Measurements from ENCODE around the gene CD164L2.

CD164L2 gene

DNA sequence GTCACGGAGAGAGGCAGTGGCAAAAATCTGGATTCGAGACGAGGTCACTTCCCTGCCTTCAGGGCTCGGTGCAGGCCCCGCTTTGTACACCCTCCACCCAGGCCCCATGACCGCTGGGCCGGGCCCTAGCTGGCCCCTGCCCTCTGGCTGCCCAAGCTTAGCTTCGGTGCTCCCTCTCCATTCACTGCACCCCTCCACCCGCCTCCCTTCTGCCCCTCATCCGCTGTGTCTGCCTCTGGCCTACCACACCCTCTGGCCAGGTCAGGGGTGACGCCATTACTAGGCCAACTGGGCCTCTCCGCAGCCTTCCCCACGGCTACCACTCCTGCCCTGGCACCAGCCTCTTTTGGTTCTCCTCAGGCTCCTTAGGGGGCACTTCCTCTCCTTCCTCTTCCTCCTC lies 528 bp upstream of the CD164L2 start:
- 93% methylated on average over 13 of the region's 13 CpGs for WGBS
- DNase-seq, result no peak
- Histone ChIP-seq H3K9ac (ENCODE audit: low read length) (no peak overlapping the region), H3K36me3 (ENCODE audit: control insufficient read depth in 1 of 2, insufficient read depth in 2 of 2, low read depth in 1 of 2, low read length in 2 of 2) (no peaks in the 10 kb centered on the region), H3K4me2 (ENCODE audit: low read length, poor library complexity, severe bottlenecking) (no peak overlapping the region), H2AFZ (ENCODE audit: low read depth, low read length) (no peak overlapping the region), H3K4me1 (ENCODE audit: control insufficient read depth, insufficient read depth, low read depth, low read length) (peaks cover 4% of the 10 kb centered on the region), H2BK120ac (ENCODE audit: low read depth, low read length) (no peak overlapping the region), H3K14ac (ENCODE audit: low read length in 2 of 2) (no peak overlapping the region), H4K91ac (ENCODE audit: low read length) (no peak overlapping the region), H3K79me1 (replicated peaks; ENCODE audit: low read length, poor library complexity, severe bottlenecking) (no peaks in the 10 kb centered on the region), H2AK5ac (ENCODE audit: low read length, severe bottlenecking) (no peak overlapping the region), H3K18ac (ENCODE audit: low read depth in 1 of 2, low read length in 2 of 2) (no peak overlapping the region), H3K9me3 (ENCODE audit: control insufficient read depth, low read length) (no peaks in the 10 kb centered on the region), H3K4ac (ENCODE audit: low read depth in 1 of 2, low read length in 2 of 2) (no peak overlapping the region), H2BK5ac (ENCODE audit: low read depth, low read length, poor library complexity, severe bottlenecking) (no peak overlapping the region), H3K27ac (ENCODE audit: low read length, poor library complexity, severe bottlenecking) (no peak overlapping the region), H3K4me3 (ENCODE audit: insufficient read depth in 1 of 2, low read depth in 1 of 2, low read length in 2 of 2) (no peak overlapping the region), H3K23ac (ENCODE audit: low read length in 2 of 2) (no peak overlapping the region), H4K8ac (ENCODE audit: low read length) (no peak overlapping the region), H3K27me3 (ENCODE audit: control insufficient read depth in 1 of 2, insufficient read depth in 1 of 2, low read length in 2 of 2) (peaks cover 22 to 27% of the 10 kb centered on the region in 2 experiments), H2BK12ac (ENCODE audit: low read length in 2 of 2) (no peak overlapping the region), H2BK15ac (ENCODE audit: low read depth, poor library complexity, severe bottlenecking) (no peak overlapping the region)

DNA sequence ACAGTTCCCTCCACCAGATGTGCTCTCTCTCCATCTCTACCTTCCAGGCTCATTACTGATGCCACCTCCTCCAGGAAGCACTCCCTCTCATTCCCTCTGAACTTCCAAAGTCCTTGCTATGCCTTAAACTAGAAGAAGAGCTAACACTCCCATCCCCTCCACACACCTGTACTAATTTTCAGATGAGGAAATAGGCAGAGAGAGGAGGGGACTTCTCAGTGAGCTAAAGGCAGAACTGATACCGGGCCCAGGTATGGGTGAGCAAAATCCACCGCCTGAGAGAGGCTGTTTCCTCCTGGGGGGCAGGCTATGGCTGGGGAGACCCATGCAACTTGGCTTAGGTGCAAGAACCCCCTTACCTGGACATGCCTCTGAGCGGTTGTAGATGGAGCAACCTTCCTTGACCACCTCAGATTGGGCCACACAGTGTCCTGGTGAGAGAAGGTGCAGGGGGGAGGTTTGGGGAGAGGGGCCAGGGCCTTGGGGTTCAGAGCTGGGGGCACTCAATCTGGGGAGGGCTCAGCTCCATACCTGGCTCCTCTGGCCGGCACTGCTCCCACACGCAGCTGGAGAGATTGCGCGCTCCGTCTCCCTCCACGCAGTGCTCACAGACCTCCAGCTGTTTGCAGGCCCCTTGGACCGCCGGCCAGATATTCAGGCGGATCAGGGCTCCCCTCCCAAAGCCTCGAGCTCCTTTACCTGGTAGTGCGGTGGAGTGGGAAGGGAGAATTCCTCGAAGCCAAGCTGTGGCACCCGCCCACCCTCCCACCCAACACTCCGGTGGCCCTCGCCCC lies 967 bp downstream of the CD164L2 start:
- no peak overlapping the region for H3K14ac ChIP-seq (ENCODE audit: low read length in 2 of 2)
- H3K27me3 ChIP-seq (ENCODE audit: control insufficient read depth in 1 of 2, insufficient read depth in 1 of 2, low read length in 2 of 2), result peaks cover 21 to 27% of the 10 kb centered on the region in 2 experiments
- H2AK5ac ChIP-seq (ENCODE audit: low read length, severe bottlenecking), result no peak overlapping the region
- H3K79me1 ChIP-seq (replicated peaks; ENCODE audit: low read length, poor library complexity, severe bottlenecking), result no peaks in the 10 kb centered on the region
- no peak overlapping the region for H3K27ac ChIP-seq (ENCODE audit: low read length, poor library complexity, severe bottlenecking)
- no peak overlapping the region for H4K8ac ChIP-seq (ENCODE audit: low read length)
- H3K18ac ChIP-seq (ENCODE audit: low read depth in 1 of 2, low read length in 2 of 2), result no peak overlapping the region
- H3K4me2 ChIP-seq (ENCODE audit: low read length, poor library complexity, severe bottlenecking), result no peak overlapping the region
- H4K91ac ChIP-seq (ENCODE audit: low read length), result no peak overlapping the region
- 94% methylated on average over 9 of the region's 18 CpGs for WGBS
- no peak overlapping the region for H3K9ac ChIP-seq (ENCODE audit: low read length)
- DNase-seq, result no peak
- no peak overlapping the region for H3K4ac ChIP-seq (ENCODE audit: low read depth in 1 of 2, low read length in 2 of 2)
- H2BK12ac ChIP-seq (ENCODE audit: low read length in 2 of 2), result no peak overlapping the region
- H3K36me3 ChIP-seq (ENCODE audit: control insufficient read depth in 1 of 2, insufficient read depth in 2 of 2, low read depth in 1 of 2, low read length in 2 of 2), result no peaks in the 10 kb centered on the region
- H2BK15ac ChIP-seq (ENCODE audit: low read depth, poor library complexity, severe bottlenecking), result no peak overlapping the region
- no peak overlapping the region for H2BK120ac ChIP-seq (ENCODE audit: low read depth, low read length)
- no peak overlapping the region for H3K23ac ChIP-seq (ENCODE audit: low read length in 2 of 2)
- H3K4me3 ChIP-seq (ENCODE audit: insufficient read depth in 1 of 2, low read depth in 1 of 2, low read length in 2 of 2), result no peak overlapping the region
- H3K4me1 ChIP-seq (ENCODE audit: control insufficient read depth, insufficient read depth, low read depth, low read length), result peaks cover 5% of the 10 kb centered on the region
- H2AFZ ChIP-seq (ENCODE audit: low read depth, low read length), result no peak overlapping the region
- no peaks in the 10 kb centered on the region for H3K9me3 ChIP-seq (ENCODE audit: control insufficient read depth, low read length)
- no peak overlapping the region for H2BK5ac ChIP-seq (ENCODE audit: low read depth, low read length, poor library complexity, severe bottlenecking)

DNA sequence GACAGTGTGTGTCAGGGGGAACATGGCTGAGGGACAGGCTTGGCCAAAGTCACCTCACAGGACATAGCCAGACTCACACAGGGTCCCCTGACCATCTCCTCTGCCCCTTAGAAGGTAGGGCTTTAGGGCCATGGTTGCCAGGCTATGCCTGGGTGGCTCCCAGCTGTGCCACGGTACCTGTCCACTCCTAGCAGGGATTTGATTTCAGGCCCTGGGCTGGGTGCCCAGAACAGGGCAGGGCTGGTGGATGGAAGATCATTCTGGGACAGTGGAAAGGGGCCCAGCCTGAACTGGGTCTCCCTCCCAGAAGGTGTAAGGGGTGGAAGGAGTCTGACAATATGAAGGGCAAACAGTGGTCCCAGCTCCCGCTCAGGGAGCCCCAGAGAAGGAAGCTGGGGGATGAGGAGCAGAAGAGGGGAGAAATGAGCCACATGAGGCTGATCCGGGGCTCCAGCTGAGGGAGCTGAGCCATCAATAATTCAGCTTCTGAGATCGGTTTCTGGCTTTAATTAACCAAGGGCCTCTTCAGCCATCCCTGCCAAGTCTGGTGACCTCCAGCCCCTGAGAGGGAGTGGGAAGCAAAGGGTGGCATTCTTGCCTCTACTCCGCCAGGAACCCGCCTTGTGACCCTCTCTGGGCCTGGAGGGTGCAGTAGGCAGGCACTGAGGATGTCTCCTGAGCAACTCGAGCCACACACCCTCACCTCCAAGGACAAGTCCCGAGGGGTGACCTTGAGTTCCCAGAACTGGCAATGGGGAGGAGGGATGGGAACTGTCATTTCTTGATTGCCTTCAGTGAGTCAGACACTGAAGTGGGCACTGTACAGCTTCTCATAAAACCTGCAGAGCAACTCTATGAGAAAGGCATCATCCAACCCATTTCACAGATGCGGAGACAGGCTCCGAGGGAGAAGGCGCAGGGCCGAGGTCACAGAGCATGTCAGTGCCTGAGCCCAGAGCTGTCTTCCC lies 2.1 kb downstream of the CD164L2 start:
- no peak overlapping the region for H3K4ac ChIP-seq (ENCODE audit: low read depth in 1 of 2, low read length in 2 of 2)
- H2BK12ac ChIP-seq (ENCODE audit: low read length in 2 of 2), result no peak overlapping the region
- H3K9me3 ChIP-seq (ENCODE audit: control insufficient read depth, low read length), result no peaks in the 10 kb centered on the region
- H3K36me3 ChIP-seq (ENCODE audit: control insufficient read depth in 1 of 2, insufficient read depth in 2 of 2, low read depth in 1 of 2, low read length in 2 of 2), result no peaks in the 10 kb centered on the region
- peak overlapping the region; percentile 11 for H4K91ac ChIP-seq (ENCODE audit: low read length)
- DNase-seq, result no peak
- H3K27ac ChIP-seq (ENCODE audit: low read length, poor library complexity, severe bottlenecking), result no peak overlapping the region
- H3K18ac ChIP-seq (ENCODE audit: low read depth in 1 of 2, low read length in 2 of 2), result no peak overlapping the region
- 87% methylated on average over 8 of the region's 12 CpGs for WGBS
- H3K27me3 ChIP-seq (ENCODE audit: control insufficient read depth in 1 of 2, insufficient read depth in 1 of 2, low read length in 2 of 2), result peaks cover 12 to 27% of the 10 kb centered on the region in 2 experiments
- H3K4me3 ChIP-seq (ENCODE audit: insufficient read depth in 1 of 2, low read depth in 1 of 2, low read length in 2 of 2), result no peak overlapping the region
- H3K14ac ChIP-seq (ENCODE audit: low read length in 2 of 2), result no peak overlapping the region
- peaks cover 5% of the 10 kb centered on the region for H3K4me1 ChIP-seq (ENCODE audit: control insufficient read depth, insufficient read depth, low read depth, low read length)
- no peak overlapping the region for H2BK5ac ChIP-seq (ENCODE audit: low read depth, low read length, poor library complexity, severe bottlenecking)
- no peak overlapping the region for H2BK120ac ChIP-seq (ENCODE audit: low read depth, low read length)
- H3K79me1 ChIP-seq (replicated peaks; ENCODE audit: low read length, poor library complexity, severe bottlenecking), result no peaks in the 10 kb centered on the region
- H3K4me2 ChIP-seq (ENCODE audit: low read length, poor library complexity, severe bottlenecking), result no peak overlapping the region
- no peak overlapping the region for H2AK5ac ChIP-seq (ENCODE audit: low read length, severe bottlenecking)
- H3K9ac ChIP-seq (ENCODE audit: low read length), result no peak overlapping the region
- no peak overlapping the region for H4K8ac ChIP-seq (ENCODE audit: low read length)
- no peak overlapping the region for H3K23ac ChIP-seq (ENCODE audit: low read length in 2 of 2)
- no peak overlapping the region for H2BK15ac ChIP-seq (ENCODE audit: low read depth, poor library complexity, severe bottlenecking)
- no peak overlapping the region for H2AFZ ChIP-seq (ENCODE audit: low read depth, low read length)

DNA sequence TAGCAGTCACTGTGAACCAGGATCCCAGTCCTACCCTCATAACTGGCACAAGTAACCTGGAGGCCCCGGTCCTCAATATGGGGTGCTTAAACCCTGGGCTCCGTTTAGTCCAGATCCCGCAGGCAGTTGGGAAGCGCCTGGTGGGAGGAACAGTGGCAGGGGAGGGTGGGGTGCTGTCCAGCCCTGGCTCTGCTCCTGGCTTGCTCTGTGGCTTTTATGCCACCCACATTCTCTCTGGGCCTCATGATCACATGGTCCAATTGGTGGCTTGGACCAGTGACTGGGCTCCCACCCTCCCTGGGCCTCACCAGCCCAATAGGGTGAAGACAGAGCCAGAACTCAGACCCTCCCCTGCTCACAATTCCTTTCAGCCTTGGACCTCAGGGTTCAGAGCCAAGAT lies 2.9 kb downstream of the CD164L2 start:
- no peak overlapping the region for H3K4me2 ChIP-seq (ENCODE audit: low read length, poor library complexity, severe bottlenecking)
- no peak overlapping the region for H3K14ac ChIP-seq (ENCODE audit: low read length in 2 of 2)
- peaks cover 5% of the 10 kb centered on the region for H3K4me1 ChIP-seq (ENCODE audit: control insufficient read depth, insufficient read depth, low read depth, low read length)
- 90% methylated on average over 4 of the region's 4 CpGs for whole genome bisulfite sequencing
- H2BK12ac ChIP-seq (ENCODE audit: low read length in 2 of 2), result no peak overlapping the region
- DNase-seq, result no peak
- no peak overlapping the region for H2AFZ ChIP-seq (ENCODE audit: low read depth, low read length)
- H2BK120ac ChIP-seq (ENCODE audit: low read depth, low read length), result no peak overlapping the region
- no peak overlapping the region for H2BK15ac ChIP-seq (ENCODE audit: low read depth, poor library complexity, severe bottlenecking)
- no peak overlapping the region for H3K4ac ChIP-seq (ENCODE audit: low read depth in 1 of 2, low read length in 2 of 2)
- no peak overlapping the region for H3K23ac ChIP-seq (ENCODE audit: low read length in 2 of 2)
- H3K36me3 ChIP-seq (ENCODE audit: control insufficient read depth in 1 of 2, insufficient read depth in 2 of 2, low read depth in 1 of 2, low read length in 2 of 2), result no peaks in the 10 kb centered on the region
- H2AK5ac ChIP-seq (ENCODE audit: low read length, severe bottlenecking), result no peak overlapping the region
- no peak overlapping the region for H2BK5ac ChIP-seq (ENCODE audit: low read depth, low read length, poor library complexity, severe bottlenecking)
- H3K27me3 ChIP-seq (ENCODE audit: control insufficient read depth in 1 of 2, insufficient read depth in 1 of 2, low read length in 2 of 2), result peaks cover 12 to 27% of the 10 kb centered on the region in 2 experiments
- H3K9me3 ChIP-seq (ENCODE audit: control insufficient read depth, low read length), result no peaks in the 10 kb centered on the region
- H3K4me3 ChIP-seq (ENCODE audit: insufficient read depth in 1 of 2, low read depth in 1 of 2, low read length in 2 of 2), result no peak overlapping the region
- no peak overlapping the region for H4K8ac ChIP-seq (ENCODE audit: low read length)
- no peak overlapping the region for H4K91ac ChIP-seq (ENCODE audit: low read length)
- H3K18ac ChIP-seq (ENCODE audit: low read depth in 1 of 2, low read length in 2 of 2), result no peak overlapping the region
- no peaks in the 10 kb centered on the region for H3K79me1 ChIP-seq (replicated peaks; ENCODE audit: low read length, poor library complexity, severe bottlenecking)
- no peak overlapping the region for H3K27ac ChIP-seq (ENCODE audit: low read length, poor library complexity, severe bottlenecking)
- H3K9ac ChIP-seq (ENCODE audit: low read length), result no peak overlapping the region

Measured in mesenchymal stem cell (in vitro differentiated cells and primary cell).